AG20443 (cell line): ENCODE results near the gene CDK11A.
"Not testable (repeated sequence)": the region's sequence is repeated elsewhere in the genome, so short reads cannot be mapped to it uniquely, and the experiment has no call there.

Experiments used
- DNase-seq: peaks from one replicate; pipeline ENCODE4 v3.0.0; 2012; ENCODE audit warnings: low spot score, mixed read lengths

The CDK11A gene

GRCh38 chr1:1726088-1726487, 1.9 kb upstream of the CDK11A start:
- not testable (repeated sequence) for DNase-seq

DNA sequence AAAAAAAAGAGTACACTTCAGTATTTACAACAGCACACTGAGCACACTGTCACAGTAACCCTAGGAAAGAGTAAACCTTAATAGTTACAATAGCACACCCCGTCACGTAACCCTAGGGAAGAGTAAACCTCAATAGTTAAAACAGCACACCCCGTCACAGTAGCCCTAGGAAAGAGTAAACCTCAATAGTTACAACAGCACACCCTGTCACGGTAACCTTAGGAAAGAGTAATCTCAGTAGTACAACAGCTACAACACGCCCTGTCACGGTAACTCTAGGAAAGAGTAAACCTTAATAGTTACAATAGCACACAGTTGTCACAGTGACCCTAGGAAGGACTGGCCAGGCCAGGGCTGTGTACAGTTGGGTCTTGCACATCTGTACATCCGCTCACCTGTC, 3.0 kb downstream of the CDK11A start:
- no peak for DNase-seq

GRCh38 chr1:1715109-1715883, 8.9 kb downstream of the CDK11A start:
- not testable (repeated sequence) for DNase-seq

DNA sequence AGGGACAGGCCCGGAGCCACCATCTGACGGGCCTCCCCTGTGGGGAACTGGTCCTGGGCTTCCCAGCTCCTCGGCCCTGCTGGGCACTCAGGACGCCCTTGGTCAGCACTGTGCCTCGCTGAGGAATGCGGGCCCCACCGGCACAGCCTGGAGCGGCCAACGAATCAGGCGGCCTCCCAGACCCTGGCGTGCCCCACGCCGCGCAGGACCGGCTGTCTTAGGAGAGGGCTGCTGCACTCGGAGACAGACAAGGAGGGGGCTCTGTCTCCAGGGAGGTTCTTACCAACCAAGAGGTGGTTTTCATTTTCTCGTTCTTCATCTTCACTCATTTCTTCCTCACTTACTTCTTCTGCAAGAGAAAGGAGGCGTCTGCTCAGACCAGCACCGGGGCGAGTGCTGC, 16.3 kb downstream of the CDK11A start:
- not testable (repeated sequence) for DNase-seq

DNA sequence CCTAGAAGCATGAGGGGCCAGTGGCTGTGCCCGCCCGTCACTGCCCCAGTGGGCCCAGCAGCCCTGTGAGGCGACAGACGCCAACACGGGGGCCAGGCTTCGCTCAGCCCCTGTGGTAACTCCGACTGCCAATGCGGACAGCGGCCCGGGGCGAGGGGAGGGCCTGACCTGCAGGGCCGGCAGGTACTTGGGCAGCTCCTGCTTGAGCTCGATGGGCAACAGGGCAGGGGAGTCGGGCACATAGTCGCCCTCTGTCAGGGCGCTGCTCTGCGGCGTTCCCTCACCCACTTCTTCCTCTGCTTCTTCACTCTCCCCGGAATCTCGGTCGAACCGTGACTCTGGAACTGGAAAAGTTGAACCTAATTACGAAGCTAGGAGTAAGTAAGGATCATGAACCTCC, 16.9 kb downstream of the CDK11A start:
- not testable (repeated sequence) for DNase-seq

GRCh38 chr1:1705623-1706022, 18.5 kb downstream of the CDK11A start:
- DNase-seq = not testable (repeated sequence)

- DNase-seq = not testable (repeated sequence)
Measured at GRCh38 chr1:1704284-1704957, 19.7 kb downstream of the CDK11A start.

DNA sequence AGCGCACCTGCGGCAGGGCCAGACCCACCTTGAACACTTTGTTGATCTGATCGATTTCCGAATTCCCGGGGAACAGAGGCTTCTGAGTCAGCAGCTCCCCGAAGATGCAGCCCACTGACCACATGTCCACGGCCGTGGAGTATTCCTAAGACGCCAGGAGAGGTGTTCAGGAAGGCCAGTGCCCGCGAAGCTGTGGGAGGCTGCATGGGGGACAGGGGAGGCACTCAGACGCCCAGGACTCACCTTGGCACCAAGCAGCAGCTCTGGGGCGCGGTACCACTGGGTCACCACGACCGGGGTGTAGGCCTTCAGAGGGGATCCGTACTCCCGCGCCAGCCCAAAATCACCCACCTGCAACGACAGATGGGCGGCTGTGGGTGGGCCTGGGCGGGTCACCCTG, 20.4 kb downstream of the CDK11A start:
- DNase-seq = no peak

DNA sequence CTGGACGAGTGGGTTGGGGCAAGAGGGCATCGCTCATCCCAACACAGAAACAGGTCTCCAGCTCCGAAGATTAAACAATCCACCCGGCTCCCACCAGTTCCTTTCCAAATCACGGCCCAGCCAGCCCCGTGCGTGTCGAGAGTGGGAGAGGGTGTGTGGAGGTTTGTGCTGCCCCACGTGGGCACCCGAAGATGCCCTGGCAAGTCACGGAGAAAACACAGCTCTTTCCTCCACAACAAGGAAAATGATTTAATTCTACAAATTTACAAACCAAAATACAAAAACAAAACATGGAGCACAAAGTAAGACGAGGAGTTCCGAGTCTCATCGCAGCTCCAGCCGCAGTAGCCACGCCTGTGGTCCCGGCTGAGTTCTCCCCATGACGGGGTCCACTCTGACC, 21.7 kb downstream of the CDK11A start:
- DNase-seq = not testable (repeated sequence)

DNA sequence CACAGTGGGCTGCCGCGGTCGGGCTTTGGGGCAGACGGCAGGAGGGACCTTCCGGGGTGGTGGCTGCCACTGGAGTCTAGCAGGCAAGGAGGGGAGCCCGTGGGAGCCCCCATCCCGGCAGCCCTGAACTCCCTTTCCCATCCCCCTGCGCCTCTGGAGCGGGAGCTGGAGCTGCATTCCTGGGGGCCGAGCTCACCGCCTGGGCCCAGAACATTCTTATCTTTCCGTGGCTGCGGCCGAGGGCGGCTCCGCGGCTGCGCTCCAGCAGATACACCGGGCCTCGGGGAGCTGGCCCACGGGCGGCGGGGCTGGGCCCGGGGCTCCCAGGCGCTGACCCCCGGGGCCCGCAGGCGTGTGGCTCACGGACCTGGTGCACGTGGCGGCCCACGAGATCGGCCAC, 23.6 kb downstream of the CDK11A start:
- not testable (repeated sequence) for DNase-seq

- not testable (repeated sequence) for DNase-seq
Measured at GRCh38 chr1:1700067-1700466, 24.1 kb downstream of the CDK11A start.

DNA sequence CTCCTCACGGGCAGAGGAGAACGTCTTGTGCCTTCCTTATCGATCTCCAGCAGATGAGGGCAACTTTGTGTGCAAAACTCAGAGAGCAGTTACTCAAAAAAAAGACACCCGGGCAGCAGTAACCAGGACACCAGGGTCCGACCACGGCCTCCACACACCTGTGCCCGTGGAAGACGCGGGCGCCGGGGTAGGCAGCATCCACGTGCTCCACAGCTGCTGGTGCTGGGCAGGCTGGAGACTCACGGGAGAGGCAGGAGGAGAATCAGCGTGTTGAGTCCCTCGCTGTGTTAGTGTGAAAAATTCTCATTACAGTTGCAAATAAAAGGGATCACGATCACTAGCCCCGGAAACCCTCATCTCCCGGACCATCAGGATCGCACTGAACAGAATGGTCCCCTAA, 25.1 kb downstream of the CDK11A start:
- not testable (repeated sequence) for DNase-seq

DNA sequence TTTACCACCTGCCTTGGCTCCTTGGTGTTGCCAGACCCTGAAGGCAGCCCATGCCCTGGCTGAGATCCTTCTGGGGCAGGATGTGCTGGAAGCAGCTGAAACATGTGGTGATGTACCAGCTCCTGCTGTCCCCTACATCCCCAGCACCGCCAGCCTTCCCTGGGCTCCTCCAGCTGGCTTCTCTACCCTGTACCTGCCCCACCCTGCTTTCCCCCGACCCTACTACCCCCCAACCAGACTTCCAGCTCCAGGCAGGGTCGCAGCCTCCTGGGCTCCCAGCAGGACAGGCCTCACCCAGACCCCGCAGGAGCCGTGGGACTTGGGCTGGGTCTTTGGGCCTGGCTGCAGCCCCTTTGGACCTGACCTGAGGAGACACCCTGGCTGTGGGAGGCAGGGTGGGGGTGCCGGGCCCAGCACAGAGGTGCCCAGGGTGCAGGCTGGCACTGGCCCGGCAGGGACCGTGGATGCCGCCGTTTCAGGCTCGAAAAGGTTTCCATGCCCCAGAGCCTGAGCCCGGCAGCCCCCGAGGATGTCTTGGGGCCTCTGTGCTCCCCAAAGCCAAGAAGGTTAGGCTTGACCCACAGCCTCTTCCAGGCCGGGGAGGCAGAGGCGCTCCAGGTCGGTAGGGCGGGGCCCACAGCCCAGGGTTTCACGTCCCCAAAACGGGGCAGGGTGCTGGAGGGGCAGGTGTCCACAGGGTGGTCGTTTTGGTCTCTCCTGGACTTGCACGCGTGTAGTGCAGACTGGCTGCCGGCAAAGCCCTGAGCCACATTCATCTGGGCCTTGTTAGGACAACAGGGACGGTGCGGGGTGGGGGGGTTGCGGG, 26.6 kb downstream of the CDK11A start:
- DNase-seq = not testable (repeated sequence)

- not testable (repeated sequence) for DNase-seq
Measured at GRCh38 chr1:1696431-1697357, 27.5 kb downstream of the CDK11A start.

DNA sequence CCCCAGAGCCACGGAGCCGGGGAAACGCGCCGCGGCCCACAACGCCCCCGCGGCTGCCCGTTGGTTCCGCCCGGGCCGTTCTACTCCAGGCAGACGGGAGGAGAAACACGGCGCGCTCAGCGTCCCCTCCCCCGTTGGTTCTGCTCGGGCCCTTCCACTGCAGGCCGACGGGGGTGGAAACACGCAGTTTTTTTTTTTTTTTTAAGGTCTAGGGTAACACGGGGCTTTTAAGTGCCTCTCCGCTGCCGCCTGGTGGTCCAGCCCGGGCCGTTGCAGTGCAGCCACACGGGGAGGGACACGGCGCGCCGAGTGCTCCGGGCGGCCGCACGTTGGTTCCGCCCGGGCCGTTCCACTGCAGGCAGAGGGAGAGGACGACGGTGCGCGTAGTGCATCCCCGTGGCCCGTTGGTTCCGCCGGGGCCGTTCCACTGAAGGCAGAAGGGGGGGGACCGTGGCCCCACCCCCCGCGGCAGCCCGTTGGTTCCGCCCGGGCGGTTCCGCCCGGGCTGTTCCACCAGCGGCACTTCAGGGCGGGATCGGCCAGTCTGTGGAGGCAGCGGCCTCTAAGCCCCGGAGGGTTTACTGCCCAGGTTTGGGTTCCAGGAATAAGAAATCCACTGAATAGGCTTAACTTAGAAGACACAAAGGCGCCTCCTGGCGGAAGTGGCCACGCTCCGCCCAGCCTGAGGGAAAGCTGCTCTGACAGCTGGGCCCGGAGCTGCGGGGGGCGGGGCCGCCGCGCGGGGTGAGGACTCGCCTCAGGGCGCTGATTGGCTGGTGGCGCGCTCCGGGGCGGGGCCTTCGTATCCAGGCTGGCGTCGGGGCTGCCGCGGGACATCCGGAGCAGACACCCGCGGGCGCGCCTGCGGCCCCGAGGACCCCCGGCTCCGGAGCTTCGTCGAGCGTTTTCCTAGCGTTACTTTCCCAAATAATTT, 31.2 kb downstream of the CDK11A start, which contains the start of gene SLC35E2B:
Gene SLC35E2B (minus strand): TSS at position 82 of the 934 bp plus-strand sequence. CDS start 16,096 bp downstream, outside the sequence.
- peak; percentile 62 for DNase-seq

DNA sequence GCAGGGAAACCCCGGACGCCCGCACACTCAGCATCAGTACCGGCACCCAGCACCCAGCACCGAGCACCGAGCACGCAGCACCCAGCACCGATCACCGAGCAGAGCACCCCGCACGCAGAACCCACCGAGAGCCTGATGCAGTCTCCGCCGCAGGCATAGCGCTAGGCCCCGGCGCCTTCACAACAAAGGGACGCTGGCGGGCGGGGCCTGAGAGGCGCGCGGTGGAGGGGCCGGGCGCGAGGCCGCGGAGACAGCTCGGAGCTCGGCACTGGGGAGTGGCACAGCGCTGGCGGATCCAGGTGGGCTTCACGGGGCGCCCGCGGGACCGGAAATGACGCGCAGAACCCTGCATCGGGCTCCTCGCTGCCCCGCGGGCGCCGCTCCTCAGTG, 31.8 kb downstream of the CDK11A start:
- not testable (repeated sequence) for DNase-seq

GRCh38 chr1:1691443-1691842, 32.7 kb downstream of the CDK11A start:
- not testable (repeated sequence) for DNase-seq

DNA sequence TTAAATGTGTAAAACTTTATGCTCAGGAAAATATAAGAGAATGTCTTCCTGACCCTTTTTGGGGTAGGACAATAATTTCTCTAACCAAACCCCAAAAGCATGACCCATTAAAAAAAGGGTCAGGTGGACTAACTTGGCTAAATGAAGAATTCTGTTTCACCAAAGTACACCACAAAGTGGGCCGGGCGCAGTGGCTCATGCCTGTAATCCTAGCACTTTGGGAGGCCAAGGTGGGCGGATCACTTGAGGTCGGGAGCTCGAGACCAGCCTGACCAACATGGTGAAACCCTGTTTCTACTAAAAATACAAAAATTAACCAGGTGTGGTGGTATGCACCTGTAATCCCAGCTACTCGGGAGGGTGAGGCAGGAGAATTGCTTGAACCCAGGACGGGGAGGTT, 34.6 kb downstream of the CDK11A start:
- not testable (repeated sequence) for DNase-seq

- DNase-seq = no peak
Measured at GRCh38 chr1:1687846-1688245, 36.3 kb downstream of the CDK11A start.

DNA sequence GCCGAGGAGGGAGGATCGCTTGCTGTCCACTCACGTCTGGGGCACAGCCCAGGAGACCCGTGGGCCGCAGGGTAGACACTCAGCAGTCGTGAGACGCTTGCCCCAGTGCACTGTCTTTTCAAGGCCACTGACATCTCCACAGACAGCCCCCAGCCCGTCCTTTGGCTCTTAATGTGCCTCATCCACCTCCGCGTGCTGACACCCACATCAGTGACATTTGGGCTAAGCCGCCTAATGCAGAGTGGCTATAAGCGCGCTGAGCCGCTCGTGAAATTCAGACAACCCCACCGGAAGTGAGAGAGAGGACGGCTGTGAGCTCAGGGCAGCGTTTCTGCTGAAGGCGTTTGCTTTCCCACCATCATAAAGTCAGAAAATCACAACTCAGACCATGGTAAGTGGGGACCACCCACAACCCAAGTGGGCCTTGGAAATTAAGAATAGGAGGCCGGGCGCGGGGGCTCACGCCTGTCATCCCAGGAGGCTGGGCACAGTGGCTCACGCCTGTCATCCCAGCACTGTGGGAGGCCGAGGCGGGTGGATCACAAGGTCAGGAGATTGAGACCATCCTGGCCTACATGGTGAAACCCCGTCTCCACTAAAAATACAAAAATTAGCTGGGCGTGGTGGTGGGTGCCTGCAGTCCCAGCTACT, 40.0 kb downstream of the CDK11A start:
- no peak for DNase-seq
